ENCODE measurements around the gene ELL2. TPM values are rescaled to one million over a fixed set of nuclear protein-coding genes. Genes with fewer than 3 reads are reported as not detected.
"Not testable (repeated sequence)": the region's sequence is repeated elsewhere in the genome, so short reads cannot be mapped to it uniquely, and the experiment has no call there.

Gene ELL2
- total RNA-seq, 2 experiments from 2014 or later = 82.6 to 96.8 TPM

DNA sequence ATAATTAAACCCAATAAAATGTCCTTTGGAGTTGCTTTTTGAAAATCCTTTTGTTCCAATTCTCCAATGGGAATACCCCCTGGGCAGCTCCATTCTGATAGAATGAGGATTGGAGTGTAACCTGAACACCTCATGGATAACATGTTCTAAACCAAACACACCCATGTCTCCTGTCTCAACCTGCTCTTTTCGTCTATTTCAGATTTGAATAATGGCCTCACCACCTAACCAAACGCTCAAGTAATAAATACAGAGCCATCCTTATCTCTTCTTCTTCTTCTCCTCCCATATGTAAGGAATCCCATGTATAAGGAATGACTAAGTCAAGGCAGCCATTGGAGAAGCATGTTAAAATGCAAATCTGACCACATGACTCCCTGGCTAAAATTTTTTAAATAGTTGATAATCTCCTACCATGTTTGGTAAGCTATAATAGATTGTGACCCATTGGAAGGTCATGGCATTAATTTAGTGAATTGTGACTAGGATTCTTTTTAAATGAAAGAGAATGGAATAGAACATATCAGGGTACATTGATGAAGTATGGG is 26.0 kb downstream of the ELL2 start:
- POLR2A ChIA-PET = no interaction called here
- CTCF ChIA-PET = no interaction called here

- ChIA-PET POLR2A (no interaction called here), CTCF (no interaction called here)
These were observed 27.3 kb downstream of the ELL2 start for GRCh38 chr5:95934207-95934804.

DNA sequence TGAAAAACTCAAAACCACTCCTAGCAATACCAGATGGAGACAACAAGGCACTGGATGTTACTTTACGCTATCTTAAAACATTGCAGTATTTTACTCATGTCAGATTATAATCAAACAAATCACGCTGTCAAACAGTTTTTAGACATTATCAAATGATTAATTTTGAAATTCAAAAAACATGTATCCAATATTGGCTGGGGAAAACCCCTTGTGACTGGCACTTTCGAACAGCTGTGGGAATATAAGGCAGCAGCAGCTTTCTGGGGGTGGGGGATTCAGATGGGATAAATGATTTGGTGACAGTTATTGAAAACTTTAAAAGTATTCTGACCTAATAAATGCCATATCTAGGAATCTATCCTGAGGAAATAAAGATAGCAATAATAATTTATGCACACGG is 28.7 kb downstream of the ELL2 start:
- ChIA-PET CTCF (no interaction called here), POLR2A (no interaction called here)

- CTCF ChIA-PET = no interaction called here
- POLR2A ChIA-PET = interaction anchor here (0.6 kb wide), 1 partner anchor 60 kb away, joined by 4 read pairs; no protein-coding TSS in a partner anchor
These were observed 30.4 kb downstream of the ELL2 start for GRCh38 chr5:95931079-95931833.

- CTCF ChIA-PET = no interaction called here
- POLR2A ChIA-PET = interaction anchor here (0.6 kb wide), 1 partner anchor 666 kb away, joined by 4 read pairs; no protein-coding TSS in a partner anchor
These were observed 31.3 kb downstream of the ELL2 start for GRCh38 chr5:95930141-95930930.

DNA sequence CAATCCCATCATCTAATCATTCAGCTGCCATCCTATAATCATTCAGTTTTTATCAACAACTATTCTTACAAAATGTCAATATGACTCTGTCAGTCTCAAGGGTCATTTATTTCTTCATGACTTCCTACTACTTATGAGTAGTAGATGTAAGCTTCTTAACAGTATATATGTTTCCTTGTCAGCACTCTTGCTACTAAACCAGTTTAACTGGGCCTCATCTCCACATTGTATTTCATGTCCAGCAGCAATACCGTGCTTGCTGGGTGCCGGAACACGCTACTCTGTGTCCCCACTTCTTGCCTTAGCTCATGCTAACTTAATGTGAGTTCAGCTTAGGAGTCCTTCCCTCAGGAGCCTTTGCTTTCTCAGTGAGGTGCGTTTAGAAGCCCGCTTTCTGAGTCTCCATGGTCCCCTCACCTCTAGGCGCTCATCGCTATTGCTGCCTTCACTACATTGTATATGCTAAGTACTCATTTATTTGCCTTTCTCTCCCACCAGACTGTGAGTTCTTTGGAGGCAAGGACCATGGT is 32.9 kb downstream of the ELL2 start:
- POLR2A ChIA-PET = no interaction called here
- CTCF ChIA-PET = interaction anchor here (1.4 kb wide), 1 partner anchor 70 kb away, joined by 4 read pairs; no protein-coding TSS in a partner anchor

DNA sequence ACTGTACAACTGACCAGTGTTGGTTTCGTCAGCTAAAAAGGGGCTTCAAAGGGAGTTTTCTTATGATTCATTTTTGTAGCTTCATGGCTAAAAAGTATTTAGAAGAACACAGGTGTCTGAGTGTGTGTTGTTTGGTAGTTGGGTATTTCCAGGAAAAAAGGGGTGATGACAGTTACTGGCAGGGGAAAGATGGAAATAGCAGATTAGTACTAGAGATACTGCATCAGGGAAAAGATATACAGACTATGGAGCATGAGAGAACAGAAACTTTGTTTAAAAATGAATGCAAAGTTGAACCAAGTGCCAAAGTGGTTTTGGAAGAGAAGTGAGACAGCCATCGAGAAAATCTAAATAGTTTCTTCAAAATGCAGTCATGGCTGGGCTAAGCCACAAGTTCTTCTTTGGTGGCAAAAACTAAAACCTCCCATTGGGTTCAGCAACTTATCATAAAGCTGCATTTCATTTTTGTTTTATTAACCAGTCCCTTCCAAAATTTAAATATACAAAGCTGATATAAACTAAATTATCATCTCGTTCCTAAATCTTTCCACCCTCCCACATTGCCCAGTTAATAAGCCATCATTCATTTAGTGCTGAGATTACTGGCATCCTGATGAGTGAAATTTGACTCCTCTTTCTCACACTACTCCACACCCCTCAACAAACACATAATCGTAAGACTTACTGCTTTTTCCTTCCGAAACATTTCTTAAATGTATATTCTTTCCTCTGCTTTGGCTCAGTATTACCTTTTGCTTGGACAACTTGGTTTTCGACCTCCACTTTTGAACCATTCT is 33.5 kb downstream of the ELL2 start:
- POLR2A ChIA-PET = no interaction called here
- CTCF ChIA-PET = interaction anchor here (0.6 to 1.4 kb wide), 2 partner anchors 69 to 187 kb away, joined by 3 to 4 read pairs; no protein-coding TSS in a partner anchor

DNA sequence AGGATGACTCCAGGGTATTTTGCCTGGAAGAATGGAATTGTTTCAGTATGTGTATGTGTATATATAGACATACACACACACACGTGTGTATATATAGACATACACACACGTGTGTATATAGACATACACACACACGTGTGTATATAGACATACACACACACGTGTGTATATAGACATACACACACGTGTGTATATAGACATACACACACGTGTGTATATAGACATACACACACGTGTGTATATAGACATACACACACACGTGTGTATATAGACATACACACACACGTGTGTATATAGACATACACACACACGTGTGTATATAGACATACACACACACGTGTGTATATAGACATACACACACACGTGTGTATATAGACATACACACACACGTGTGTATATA is 34.4 kb downstream of the ELL2 start:
- CTCF ChIA-PET = interaction anchor here (1.4 kb wide), 1 partner anchor 68 kb away, joined by 4 read pairs; no protein-coding TSS in a partner anchor
- POLR2A ChIA-PET = not testable (repeated sequence)

DNA sequence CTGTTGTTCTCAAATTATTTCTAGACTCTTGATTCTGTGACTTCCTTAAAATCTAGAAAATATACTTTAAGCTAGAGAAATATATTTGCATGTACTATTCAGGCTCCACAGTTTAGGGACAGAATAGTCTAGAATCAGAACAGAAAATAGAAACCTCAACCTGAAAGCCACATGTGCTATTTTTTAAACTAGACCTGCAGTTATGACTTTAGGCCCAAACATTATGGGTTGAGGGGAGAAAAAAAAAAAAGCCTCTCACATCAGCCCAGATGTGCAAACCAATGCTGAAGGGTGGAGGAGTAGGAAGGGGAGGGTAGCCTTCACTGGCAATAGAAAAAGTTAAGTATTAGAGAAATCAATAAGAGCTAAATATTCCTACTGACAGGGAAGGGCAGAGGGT is 35.7 kb downstream of the ELL2 start:
- ChIA-PET CTCF (no interaction called here), POLR2A (no interaction called here)

DNA sequence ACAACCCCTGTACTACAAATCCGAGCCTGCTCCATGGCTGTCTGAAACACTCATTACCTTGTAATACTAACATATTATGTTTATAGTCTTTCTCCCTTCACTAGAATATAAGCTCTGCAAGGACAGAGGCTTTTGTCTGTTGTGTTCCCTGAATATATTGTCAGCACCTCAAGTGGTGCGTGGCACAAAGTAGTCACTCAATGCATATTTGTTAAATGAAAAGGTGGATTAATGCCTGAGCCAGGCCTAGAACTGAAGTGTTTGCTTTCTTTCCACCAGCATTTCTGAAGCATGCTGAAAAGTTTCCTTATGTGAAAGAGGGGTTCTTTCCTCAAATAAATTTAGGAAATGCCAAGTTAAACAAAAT is 36.3 kb downstream of the ELL2 start:
- ChIA-PET CTCF (no interaction called here), POLR2A (no interaction called here)

GRCh38 chr5:95924720-95925377 is 36.8 kb downstream of the ELL2 start:
- ChIA-PET POLR2A (no interaction called here), CTCF (no interaction called here)

GRCh38 chr5:95923918-95924544 is 37.6 kb downstream of the ELL2 start:
- CTCF ChIA-PET = no interaction called here
- POLR2A ChIA-PET = no interaction called here

- POLR2A ChIA-PET = no interaction called here
- CTCF ChIA-PET = no interaction called here
These were observed 38.9 kb downstream of the ELL2 start for GRCh38 chr5:95922798-95923197.

- ChIA-PET POLR2A (no interaction called here), CTCF (no interaction called here)
These were observed 40.1 kb downstream of the ELL2 start for GRCh38 chr5:95921501-95921900.

DNA sequence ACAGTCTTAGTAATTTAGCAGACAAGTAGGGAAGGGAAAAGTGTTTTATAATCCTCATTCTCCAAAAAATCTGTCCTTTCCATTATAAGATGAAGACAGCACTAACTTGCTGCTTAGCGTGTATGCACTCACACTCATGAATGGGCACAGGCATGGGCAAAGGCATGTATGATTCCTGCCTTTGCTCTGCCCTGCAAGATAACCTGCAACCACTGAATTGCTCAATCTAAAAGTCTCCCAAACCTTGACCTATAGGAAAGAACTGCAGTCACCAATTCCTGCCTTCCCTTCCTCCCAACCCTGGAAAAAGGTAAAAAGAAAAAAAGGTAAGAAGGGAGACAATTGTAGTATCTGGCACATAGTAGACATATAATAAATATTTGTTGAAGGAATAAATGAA is 40.8 kb downstream of the ELL2 start:
- ChIA-PET CTCF (no interaction called here), POLR2A (no interaction called here)

DNA sequence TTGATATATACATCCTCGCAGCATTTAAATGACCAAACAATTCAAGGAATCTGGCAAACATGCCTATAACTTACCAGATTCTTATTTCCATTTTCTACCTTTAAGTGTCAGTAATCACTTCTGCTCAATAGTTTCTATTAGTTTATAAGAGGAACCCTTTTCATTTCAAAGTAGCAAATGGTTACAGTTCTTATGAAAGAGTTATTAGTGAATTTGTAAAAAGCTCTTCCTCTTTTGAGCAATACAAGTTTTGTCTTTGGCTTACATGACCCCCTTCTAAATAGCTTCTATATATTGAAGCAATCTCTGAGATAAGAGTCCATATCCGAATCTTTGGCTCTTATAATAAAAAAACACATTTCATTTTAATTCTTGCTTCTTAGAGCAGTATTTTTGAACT is 42.0 kb downstream of the ELL2 start:
- ChIA-PET POLR2A (no interaction called here), CTCF (no interaction called here)

DNA sequence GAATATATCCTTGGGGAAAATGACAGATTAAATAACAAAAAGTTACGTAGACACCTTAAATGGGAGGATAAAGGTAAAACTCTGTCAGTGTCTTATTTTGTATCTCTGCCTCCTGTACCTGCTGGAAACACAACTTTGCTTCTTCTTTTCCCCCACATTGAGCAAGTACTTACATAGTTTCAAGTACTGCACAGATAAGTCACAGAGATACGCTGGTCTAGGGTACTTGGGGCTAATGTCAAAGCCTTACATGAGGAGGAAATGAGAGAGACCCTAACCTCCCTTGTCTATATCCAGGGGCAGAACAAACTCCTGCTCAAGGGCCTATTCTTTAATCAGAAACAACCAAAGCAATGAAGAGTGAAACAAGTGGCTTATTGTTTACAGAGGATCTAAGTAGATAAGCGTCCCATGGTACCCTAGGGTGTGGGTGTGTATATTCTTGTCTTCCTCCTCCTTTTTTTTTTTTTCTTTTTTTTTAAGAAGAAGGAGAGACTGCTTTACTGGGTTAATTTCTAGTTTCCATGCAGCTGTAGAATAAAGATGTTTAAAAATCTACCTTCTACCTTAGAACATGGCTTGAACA is 43.1 kb downstream of the ELL2 start:
- CTCF ChIA-PET = no interaction called here

DNA sequence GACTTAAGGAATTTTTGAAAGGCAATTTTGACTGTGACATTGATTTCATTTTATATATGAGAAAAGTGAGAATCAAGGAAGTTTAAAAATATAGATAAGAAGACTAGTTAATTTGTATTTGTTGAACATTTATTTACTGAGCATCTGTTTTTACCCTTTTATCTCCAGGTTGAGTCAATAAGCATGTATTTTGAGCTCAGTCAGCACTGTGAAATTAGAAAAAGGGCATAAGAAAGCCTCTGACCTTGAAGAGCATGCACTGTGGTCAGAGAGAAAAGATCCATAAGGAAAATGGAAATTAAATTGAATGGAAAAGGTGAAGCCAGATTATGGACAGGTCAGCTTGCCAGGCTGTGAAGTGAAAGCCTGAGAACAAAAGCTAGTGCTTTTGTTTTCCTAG is 44.4 kb downstream of the ELL2 start:
- POLR2A ChIA-PET = no interaction called here
- CTCF ChIA-PET = interaction anchor here (1.2 kb wide), 1 partner anchor 44 kb away, joined by 3 read pairs; the partner anchor contains the start of gene ELL2

More for the DNA sequence above, 43.1 kb downstream of the ELL2 start:
- POLR2A ChIA-PET = no interaction called here

Measured in activated CD8-positive, alpha-beta memory T cell treated with anti-CD3 and anti-CD28 coated beads for 36 hours (primary cell).